ENCODE data around the gene PDZRN4. TPM values are rescaled to one million over a fixed set of nuclear protein-coding genes. Genes with fewer than 3 reads are reported as not detected.

Gene PDZRN4
- total RNA-seq, 1 donor from 2014 or later = 1.5 TPM

DNA sequence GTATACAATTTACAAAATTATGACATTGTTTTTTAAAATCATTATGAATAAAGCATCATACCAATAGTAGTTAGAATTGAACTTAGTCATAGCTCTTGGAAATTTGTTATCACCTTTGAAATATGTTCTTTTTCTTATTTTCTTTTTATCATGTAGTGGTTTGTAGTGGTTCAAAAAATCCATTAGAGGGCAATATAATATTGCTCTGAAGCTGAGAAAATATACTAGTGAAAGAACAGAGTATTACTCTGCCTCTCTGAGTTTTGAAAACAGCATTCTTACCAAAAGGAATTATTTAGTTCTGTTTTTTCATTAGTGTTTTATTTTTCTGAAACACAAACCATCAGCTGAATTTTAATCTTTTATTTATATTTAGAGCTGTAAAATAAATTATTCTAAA is 76.2 kb downstream of the PDZRN4 start:
- DNase-seq = no peak
- Mint-ChIP-seq H3K27ac (ENCODE audit: unreplicated experiment) (no peak overlapping the region), H3K36me3 (ENCODE audit: unreplicated experiment) (no peaks in the 10 kb centered on the region), H3K4me3 (ENCODE audit: unreplicated experiment) (no peak overlapping the region), H3K27me3 (ENCODE audit: unreplicated experiment) (no peaks in the 10 kb centered on the region), H3K4me1 (ENCODE audit: low read depth, unreplicated experiment) (peaks cover 2% of the 10 kb centered on the region), H3K9me3 (ENCODE audit: unreplicated experiment) (no peaks in the 10 kb centered on the region)
- TF ChIP-seq, protein P1, sequence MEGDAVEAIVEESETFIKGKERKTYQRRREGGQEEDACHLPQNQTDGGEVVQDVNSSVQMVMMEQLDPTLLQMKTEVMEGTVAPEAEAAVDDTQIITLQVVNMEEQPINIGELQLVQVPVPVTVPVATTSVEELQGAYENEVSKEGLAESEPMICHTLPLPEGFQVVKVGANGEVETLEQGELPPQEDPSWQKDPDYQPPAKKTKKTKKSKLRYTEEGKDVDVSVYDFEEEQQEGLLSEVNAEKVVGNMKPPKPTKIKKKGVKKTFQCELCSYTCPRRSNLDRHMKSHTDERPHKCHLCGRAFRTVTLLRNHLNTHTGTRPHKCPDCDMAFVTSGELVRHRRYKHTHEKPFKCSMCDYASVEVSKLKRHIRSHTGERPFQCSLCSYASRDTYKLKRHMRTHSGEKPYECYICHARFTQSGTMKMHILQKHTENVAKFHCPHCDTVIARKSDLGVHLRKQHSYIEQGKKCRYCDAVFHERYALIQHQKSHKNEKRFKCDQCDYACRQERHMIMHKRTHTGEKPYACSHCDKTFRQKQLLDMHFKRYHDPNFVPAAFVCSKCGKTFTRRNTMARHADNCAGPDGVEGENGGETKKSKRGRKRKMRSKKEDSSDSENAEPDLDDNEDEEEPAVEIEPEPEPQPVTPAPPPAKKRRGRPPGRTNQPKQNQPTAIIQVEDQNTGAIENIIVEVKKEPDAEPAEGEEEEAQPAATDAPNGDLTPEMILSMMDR (IDR thresholded peaks at IDR 0.05; ENCODE audit: partially characterized antibody, unreplicated experiment) = peak; percentile 38

- Mint-ChIP-seq H3K27me3 (ENCODE audit: unreplicated experiment) (no peaks in the 10 kb centered on the region), H3K4me1 (ENCODE audit: low read depth, unreplicated experiment) (peaks cover 2% of the 10 kb centered on the region), H3K9me3 (ENCODE audit: unreplicated experiment) (no peaks in the 10 kb centered on the region), H3K36me3 (ENCODE audit: unreplicated experiment) (no peaks in the 10 kb centered on the region), H3K4me3 (ENCODE audit: unreplicated experiment) (no peak overlapping the region), H3K27ac (ENCODE audit: unreplicated experiment) (no peak overlapping the region)
- TF ChIP-seq, protein P1 (IDR thresholded peaks at IDR 0.05; ENCODE audit: partially characterized antibody, unreplicated experiment) = no peak
- no peak for DNase-seq
Measured at GRCh38 chr12:41269056-41269455, 80.9 kb downstream of the PDZRN4 start.

DNA sequence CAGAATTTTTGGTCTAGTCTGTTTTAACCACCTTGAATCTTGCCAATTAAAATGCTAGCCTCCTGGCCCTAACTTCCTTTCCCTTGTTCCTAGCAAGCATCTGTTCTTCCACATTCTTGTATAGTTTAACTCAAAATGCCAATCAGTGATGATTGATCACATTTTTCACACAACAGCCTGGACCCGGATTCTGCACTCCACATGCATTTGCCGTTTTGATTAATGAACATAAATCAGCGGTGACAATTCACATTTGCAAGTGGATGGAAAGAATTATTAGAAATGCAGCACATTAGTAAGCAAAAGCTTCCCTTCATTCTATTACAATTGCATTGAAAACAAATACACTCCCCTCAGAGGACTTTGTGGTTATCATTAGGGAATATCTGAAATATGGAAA is 83.4 kb downstream of the PDZRN4 start:
- Mint-ChIP-seq H3K9me3 (ENCODE audit: unreplicated experiment) (no peaks in the 10 kb centered on the region), H3K4me3 (ENCODE audit: unreplicated experiment) (no peak overlapping the region), H3K36me3 (ENCODE audit: unreplicated experiment) (no peaks in the 10 kb centered on the region), H3K27ac (ENCODE audit: unreplicated experiment) (no peak overlapping the region), H3K4me1 (ENCODE audit: low read depth, unreplicated experiment) (no peaks in the 10 kb centered on the region), H3K27me3 (ENCODE audit: unreplicated experiment) (no peaks in the 10 kb centered on the region)
- no peak for DNase-seq
- TF ChIP-seq, protein P1 (IDR thresholded peaks at IDR 0.05; ENCODE audit: partially characterized antibody, unreplicated experiment) = no peak

GRCh38 chr12:41274643-41275042 is 86.5 kb downstream of the PDZRN4 start:
- TF ChIP-seq, protein P1 (IDR thresholded peaks at IDR 0.05; ENCODE audit: partially characterized antibody, unreplicated experiment) = no peak
- H3K9me3 Mint-ChIP-seq (ENCODE audit: unreplicated experiment) = no peaks in the 10 kb centered on the region
- H3K4me1 Mint-ChIP-seq (ENCODE audit: low read depth, unreplicated experiment) = peaks cover 14% of the 10 kb centered on the region
- H3K36me3 Mint-ChIP-seq (ENCODE audit: unreplicated experiment) = no peaks in the 10 kb centered on the region
- no peaks in the 10 kb centered on the region for H3K27me3 Mint-ChIP-seq (ENCODE audit: unreplicated experiment)
- no peak overlapping the region for H3K4me3 Mint-ChIP-seq (ENCODE audit: unreplicated experiment)
- H3K27ac Mint-ChIP-seq (ENCODE audit: unreplicated experiment) = no peak overlapping the region
- no peak for DNase-seq

DNA sequence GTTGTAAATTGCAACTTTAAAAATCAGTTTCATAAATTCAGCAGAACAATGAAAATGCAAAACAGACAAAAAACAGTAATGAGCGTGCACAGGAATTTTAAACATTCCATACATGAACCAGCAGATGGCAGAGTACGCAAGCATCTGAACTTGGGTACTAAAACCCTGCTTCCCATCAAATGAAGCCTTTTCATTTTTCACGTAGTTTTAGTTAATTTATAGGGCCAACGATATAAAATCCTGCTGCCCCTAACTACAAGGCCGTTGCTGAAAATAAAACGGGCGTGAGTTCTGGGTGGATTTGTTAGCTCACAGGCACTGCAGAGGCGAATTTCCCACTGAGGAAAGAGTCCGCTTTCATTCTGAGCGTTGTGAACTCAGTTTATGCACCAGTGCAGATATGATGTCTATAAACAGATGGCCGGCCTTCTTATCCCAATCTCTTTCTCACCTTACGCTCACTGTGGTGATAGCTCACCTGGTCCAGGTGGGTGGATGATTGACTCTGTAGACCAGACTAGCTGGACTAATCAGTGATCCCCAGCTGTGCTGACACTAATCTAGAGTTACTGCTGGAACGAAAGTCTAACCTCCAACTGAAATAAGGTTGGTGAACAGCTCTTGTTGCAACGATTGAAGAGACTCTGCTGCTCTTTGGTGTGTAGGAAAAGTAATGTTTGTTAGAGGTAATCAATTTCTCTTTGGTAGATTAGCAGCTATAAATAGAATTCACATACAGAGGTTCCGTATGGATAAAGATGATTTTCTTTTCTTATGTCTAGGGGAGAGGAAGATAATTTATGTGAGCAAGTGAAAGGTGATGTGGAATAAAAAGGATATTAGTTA is 89.2 kb downstream of the PDZRN4 start:
- no peaks in the 10 kb centered on the region for H3K9me3 Mint-ChIP-seq (ENCODE audit: unreplicated experiment)
- no peaks in the 10 kb centered on the region for H3K36me3 Mint-ChIP-seq (ENCODE audit: unreplicated experiment)
- TF ChIP-seq, protein P1 (IDR thresholded peaks at IDR 0.05; ENCODE audit: partially characterized antibody, unreplicated experiment) = peak; percentile 75
- H3K27ac Mint-ChIP-seq (ENCODE audit: unreplicated experiment) = no peak overlapping the region
- no peaks in the 10 kb centered on the region for H3K27me3 Mint-ChIP-seq (ENCODE audit: unreplicated experiment)
- peaks cover 14% of the 10 kb centered on the region for H3K4me1 Mint-ChIP-seq (ENCODE audit: low read depth, unreplicated experiment)
- no peak overlapping the region for H3K4me3 Mint-ChIP-seq (ENCODE audit: unreplicated experiment)
- DNase-seq = peak; percentile 15
